ENCODE results near the gene PCGF6. TPM values are rescaled to one million over a fixed set of nuclear protein-coding genes. Genes with fewer than 3 reads are reported as not detected.
"Not testable (repeated sequence)": the region's sequence is repeated elsewhere in the genome, so short reads cannot be mapped to it uniquely, and the experiment has no call there.

Gene PCGF6
- polyA plus RNA-seq, 4 donors, result 11.8 to 14.9 (median 14.4) TPM

DNA sequence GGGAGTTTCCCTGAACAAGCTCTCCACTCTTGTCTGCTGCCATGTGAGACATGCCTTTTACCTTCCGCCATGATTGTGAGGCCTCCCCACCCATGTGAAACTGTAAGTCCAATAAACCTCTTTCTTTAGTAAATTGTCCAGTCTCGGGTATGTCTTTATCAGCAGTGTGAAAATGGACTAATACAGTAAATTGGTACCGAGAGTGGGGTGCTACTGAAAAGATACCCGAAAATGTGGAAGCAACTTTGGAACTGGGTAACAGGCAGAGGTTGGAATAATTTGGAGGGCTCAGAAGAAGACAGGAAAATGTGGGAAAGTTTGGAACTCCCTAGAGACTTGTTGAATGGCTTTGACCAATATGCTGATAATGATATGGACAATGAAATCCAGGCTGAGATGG, 92.0 kb downstream of the PCGF6 start:
- not testable (repeated sequence) for DNase-seq (ENCODE audit: low read depth in 4 of 4, low spot score in 2 of 4)

DNA sequence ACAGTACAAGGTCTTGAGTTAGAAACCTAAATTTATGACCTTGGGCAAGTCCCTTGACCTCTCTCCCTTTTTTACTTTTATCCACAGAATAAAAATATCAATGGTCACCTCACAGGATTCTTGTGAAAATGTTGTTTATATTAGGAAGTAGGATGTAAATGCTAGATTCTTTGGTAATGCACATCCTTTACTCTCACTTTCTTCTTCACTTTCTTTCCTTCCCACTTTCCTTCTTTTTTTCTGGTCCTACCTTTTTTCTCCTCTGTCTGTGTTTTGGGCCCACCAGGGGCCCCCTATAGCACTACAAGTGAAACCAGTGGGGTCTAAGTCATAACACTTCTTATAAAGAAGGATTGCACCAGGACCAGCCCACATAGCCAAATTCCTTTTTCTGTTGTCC, 93.1 kb downstream of the PCGF6 start:
- DNase-seq (ENCODE audit: low read depth in 4 of 4, low spot score in 2 of 4), result no peak

GRCh38 chr10:103256613-103257012, 94.3 kb downstream of the PCGF6 start:
- DNase-seq (ENCODE audit: low read depth in 4 of 4, low spot score in 2 of 4), result no peak

- no peak for DNase-seq (ENCODE audit: low read depth in 4 of 4, low spot score in 2 of 4)
Observed at GRCh38 chr10:103254538-103255325, 96.2 kb downstream of the PCGF6 start.

DNA sequence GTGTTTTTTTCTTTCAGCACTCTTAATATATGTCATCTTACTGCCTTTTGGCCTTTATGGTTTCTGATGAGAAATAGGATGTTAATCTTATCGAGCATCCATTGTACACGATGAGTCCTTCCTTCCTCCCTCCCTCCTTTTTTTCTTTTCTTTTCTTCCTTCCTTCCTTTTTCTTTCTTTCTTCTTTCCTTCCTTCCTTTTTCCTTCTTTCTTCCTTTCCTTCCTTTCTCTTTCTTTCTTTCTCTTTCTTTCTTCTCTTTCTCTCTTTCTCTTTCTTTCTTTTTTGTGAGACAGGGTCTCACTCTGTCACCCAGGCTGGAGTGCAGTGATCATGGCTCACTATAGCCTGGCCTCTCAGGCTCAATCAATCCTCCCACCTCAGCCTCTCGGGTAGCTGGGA, 96.8 kb downstream of the PCGF6 start:
- DNase-seq (ENCODE audit: low read depth in 4 of 4, low spot score in 2 of 4), result no peak

Other genes starting within 250 kb of the PCGF6 start
- 100 to 1,000 TPM in 3 of 4 donors, 10 to 100 TPM in 1; 95.0 to 132 (median 108) TPM for gene NT5C2, start 157.9 kb downstream of the PCGF6 start, polyA plus RNA-seq (ENCODE audit: insufficient read length in 4 of 4)
- under 1 TPM in 3 of 4 donors, not detected in 1; 0.08 to 0.13 (median 0.10) TPM for gene RPEL1, start 105.3 kb downstream of the PCGF6 start, polyA plus RNA-seq (ENCODE audit: insufficient read length in 4 of 4)
- 1 to 10 TPM in 1 of 4 donors, under 1 TPM in 3; 0.62 to 1.4 (median 0.66) TPM for gene INA, start 74.0 kb downstream of the PCGF6 start, polyA plus RNA-seq (ENCODE audit: insufficient read length in 4 of 4)
- 1 to 10 TPM; 7.8 to 8.1 (median 8.0) TPM for gene TAF5, start 16.8 kb upstream of the PCGF6 start, polyA plus RNA-seq (ENCODE audit: insufficient read length in 4 of 4)
- gene ATP5MK, start 45.3 kb upstream of the PCGF6 start, polyA plus RNA-seq (ENCODE audit: insufficient read length in 4 of 4), result 100 to 1,000 TPM; 196 to 267 (median 241) TPM
- 10 to 100 TPM; 31.2 to 40.7 (median 36.3) TPM for gene PDCD11, start 45.5 kb upstream of the PCGF6 start, polyA plus RNA-seq (ENCODE audit: insufficient read length in 4 of 4)
- 10 to 100 TPM; 11.2 to 16.0 (median 15.0) TPM for gene CALHM2, start 101.2 kb upstream of the PCGF6 start, polyA plus RNA-seq (ENCODE audit: insufficient read length in 4 of 4)
- under 1 TPM; 0.06 to 0.12 (median 0.07) TPM for gene CALHM1, start 107.8 kb upstream of the PCGF6 start, polyA plus RNA-seq (ENCODE audit: insufficient read length in 4 of 4)
- gene CALHM3, start 128.1 kb upstream of the PCGF6 start, polyA plus RNA-seq (ENCODE audit: insufficient read length in 4 of 4), result not detected
- 1 to 10 TPM; 1.8 to 2.2 (median 1.9) TPM for gene NEURL1, start 142.6 kb upstream of the PCGF6 start, polyA plus RNA-seq (ENCODE audit: insufficient read length in 4 of 4)